Fibroblast of lung (primary cell): ENCODE results near the gene TMEM117.

Experiments
- CTCF ChIP-seq, 2 donors: IDR thresholded peaks in 1 of 2; conservative IDR thresholded peaks in 1 of 2; 1 replicate in 1 of 2; 2 replicates in 1 of 2; pipeline ENCODE4 v1.5.1; 2011 to 2012; ENCODE audit warnings: low read length in 2 of 2, control low read depth in 1 of 2, inconsistent platforms in 1 of 2, low read depth in 1 of 2, mild to moderate bottlenecking in 1 of 2
- EZH2 ChIP-seq: IDR thresholded peaks from 2 replicates; pipeline ENCODE4 v1.5.1; 2012; ENCODE audit warnings: low read length, control low read depth, mild to moderate bottlenecking; ENCODE audit errors: missing control alignments

- TF ChIP-seq CTCF (conservative IDR thresholded peaks at IDR 0.05 in 1 of 2, IDR thresholded peaks at IDR 0.05 in 1 of 2; ENCODE audit: low read depth in 1 of 2, low read length in 2 of 2) (no peak), EZH2 (no peak)
Observed at GRCh38 chr12:44224399-44225148, 388.7 kb downstream of the TMEM117 start.
